ENCODE measurements around the gene KRT17.

- TF ChIP-seq EZH2 (IDR thresholded peaks at IDR 0.05; ENCODE audit: insufficient read depth, poor library complexity, severe bottlenecking) (no peak), EZH2phosphoT487 (IDR thresholded peaks at IDR 0.05; ENCODE audit: insufficient read depth, low read depth) (no peak)
These were observed 30.9 kb downstream of the KRT17 start for GRCh38 chr17:41593306-41593981.
